ENCODE measurements around the gene TIMM23.
"Not testable (repeated sequence)": the region's sequence is repeated elsewhere in the genome, so short reads cannot be mapped to it uniquely, and the experiment has no call there.

TIMM23 gene

DNA sequence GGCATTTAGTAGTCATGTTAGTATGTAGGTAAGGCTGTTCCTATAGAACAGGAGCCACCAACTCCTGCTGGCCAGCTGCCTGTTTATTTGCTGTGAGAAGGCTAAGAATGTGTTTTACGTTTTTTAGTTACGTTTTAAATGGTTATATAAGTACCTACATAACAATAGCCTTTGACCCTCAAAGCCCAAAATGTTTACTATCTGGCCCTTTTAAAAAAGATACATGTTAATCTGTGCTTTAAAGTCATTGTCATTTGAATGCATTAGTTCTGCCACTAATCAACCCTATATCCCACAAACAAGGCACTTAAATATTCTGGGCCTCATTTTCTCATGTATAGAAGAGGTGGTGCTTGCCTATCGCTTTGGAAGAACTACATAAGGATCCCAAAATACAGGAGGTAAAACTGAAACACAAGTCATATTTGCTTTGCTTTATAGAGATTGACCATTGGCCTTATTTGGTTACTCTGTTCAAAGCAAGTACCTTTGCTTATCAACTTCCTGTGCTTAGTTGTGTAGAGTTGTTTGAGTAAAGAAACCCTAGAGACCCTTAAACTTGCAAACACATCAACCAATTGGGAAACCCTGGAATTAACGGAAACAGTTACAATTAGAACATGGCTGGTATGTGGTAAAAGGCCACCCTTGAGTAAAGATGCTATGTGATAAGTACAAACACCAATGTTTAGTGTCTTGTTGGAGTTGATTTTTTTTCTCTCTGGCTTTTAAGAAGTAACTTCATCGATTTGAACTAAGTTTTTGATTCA is 25.9 kb downstream of the TIMM23 start:
- no peak for DNase-seq

- DNase-seq: not testable (repeated sequence)
Measured at GRCh38 chr10:45999955-46000354, 27.7 kb downstream of the TIMM23 start.

DNA sequence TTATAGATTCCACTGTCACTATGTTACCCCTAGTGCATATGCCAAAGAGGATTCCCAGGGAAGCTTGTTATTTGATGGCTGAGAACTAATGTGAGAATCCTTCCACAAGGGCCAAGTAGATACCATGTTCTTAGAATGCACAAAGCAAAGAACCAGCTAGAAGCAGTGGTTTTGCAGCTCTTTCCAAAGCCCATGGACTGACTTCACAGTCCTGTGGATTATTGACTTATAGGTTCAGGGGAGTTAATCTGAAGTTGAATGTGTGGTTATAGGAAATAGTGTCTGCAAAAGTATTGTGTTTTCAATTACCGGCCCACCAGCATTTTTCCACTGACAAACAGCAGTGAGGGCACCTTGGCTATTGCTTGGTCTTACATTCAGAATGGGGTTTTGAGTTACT is 28.2 kb downstream of the TIMM23 start:
- no peak for DNase-seq

GRCh38 chr10:46001187-46001756 is 29.0 kb downstream of the TIMM23 start:
- DNase-seq: no peak

GRCh38 chr10:46002189-46002687 is 29.9 kb downstream of the TIMM23 start:
- DNase-seq: not testable (repeated sequence)

GRCh38 chr10:46002916-46003693 is 30.8 kb downstream of the TIMM23 start:
- DNase-seq: no peak

DNA sequence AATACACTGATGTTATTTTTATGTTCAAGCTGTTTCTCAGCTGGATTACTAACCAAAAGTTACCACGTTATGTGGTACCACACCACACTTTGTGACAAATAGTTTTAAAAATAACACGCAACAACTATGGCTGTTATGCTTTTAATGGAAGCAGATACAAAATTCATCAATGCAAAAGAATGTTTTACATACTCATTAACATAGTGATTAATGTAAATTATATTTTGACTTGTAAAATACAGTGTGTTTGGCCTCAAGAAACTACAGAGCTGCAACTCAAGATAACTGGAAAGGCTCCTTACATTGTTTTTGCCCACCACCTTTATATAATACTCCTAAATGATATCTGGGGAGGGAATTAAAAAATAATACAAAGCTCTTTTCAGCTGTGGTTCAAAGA is 32.7 kb downstream of the TIMM23 start:
- no peak for DNase-seq

GRCh38 chr10:46005383-46005782 is 33.1 kb downstream of the TIMM23 start:
- DNase-seq: no peak

- no peak for DNase-seq
Measured at GRCh38 chr10:46006219-46006618, 33.9 kb downstream of the TIMM23 start.

DNA sequence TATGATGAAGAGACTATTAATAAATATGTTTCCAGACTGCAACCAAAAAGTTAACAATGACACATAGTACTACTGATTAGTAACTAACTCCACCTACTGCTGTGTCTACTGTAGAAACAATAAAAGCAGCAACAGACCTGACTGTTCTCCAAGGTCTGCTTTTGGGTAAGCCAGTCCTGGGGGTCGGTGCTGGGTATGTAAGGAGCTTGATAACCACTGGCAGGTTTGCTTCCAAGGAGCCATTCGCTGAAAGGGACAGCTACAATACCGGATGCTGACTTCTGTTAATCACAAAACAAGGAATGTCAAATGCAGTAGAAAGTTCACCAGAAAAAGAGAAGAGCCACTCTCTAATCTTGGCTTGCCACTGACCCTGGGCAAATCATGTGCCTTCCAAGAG is 40.5 kb downstream of the TIMM23 start:
- no peak for DNase-seq

- DNase-seq: no peak
Measured at GRCh38 chr10:46014206-46014605, 41.9 kb downstream of the TIMM23 start.

DNA sequence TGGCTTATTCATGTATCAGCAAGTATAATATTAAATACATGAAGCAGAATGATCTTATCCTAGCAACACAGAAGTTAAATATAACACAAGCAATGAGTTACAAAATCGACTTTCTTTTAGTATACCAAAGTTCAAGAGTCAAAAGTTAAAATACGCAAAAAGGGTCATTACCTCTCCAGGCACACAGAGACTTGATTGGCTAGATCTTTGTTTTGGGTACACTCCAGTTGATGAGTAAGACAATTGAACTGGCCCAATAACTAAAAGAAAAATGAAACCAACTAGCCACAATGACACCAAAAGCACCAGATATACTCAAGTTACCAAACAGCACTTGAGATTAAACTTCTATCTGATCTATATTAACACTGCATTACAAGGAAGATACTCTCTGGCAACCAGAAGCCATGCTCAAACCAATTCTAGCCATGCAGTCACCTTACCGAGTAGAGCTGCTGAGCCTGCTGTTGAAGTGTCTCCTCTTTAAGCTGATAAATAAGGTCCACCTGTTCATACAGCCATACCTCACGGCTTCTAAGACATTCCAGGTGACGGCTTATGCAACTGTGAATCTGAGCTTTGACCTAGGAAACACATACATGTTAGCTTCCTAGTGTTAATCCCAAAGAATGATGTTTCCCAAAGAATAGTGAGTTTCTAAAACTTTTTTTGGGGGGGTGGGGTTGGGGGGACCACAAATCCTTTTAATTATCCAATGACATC is 42.6 kb downstream of the TIMM23 start:
- no peak for DNase-seq

DNA sequence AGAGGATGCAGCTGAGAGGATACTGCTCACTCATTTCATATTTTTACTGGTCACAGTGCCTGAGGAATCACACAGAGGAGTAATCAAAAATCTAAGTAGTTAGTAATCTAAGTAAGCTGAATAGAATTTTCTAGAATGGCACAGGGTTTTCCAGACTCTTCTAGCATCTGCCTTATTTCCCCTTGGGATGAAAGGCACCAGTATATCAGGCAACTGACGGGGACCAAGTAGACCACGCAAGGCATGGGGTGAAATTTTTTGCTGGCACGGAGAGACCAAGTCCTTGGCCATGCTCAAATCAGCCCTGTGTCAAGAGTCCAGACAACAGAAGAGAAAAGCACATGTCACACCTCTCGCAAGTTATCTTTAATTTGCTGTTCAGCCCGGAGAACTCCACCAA is 43.9 kb downstream of the TIMM23 start:
- DNase-seq: no peak

GRCh38 chr10:46016811-46017210 is 44.5 kb downstream of the TIMM23 start:
- DNase-seq: no peak

- no peak for DNase-seq
Measured at GRCh38 chr10:46017733-46018132, 45.4 kb downstream of the TIMM23 start.

GRCh38 chr10:46018453-46019176 is 46.3 kb downstream of the TIMM23 start:
- DNase-seq: peak; percentile 65

- DNase-seq: no peak
Measured at GRCh38 chr10:46019177-46019528, 46.9 kb downstream of the TIMM23 start.

DNA sequence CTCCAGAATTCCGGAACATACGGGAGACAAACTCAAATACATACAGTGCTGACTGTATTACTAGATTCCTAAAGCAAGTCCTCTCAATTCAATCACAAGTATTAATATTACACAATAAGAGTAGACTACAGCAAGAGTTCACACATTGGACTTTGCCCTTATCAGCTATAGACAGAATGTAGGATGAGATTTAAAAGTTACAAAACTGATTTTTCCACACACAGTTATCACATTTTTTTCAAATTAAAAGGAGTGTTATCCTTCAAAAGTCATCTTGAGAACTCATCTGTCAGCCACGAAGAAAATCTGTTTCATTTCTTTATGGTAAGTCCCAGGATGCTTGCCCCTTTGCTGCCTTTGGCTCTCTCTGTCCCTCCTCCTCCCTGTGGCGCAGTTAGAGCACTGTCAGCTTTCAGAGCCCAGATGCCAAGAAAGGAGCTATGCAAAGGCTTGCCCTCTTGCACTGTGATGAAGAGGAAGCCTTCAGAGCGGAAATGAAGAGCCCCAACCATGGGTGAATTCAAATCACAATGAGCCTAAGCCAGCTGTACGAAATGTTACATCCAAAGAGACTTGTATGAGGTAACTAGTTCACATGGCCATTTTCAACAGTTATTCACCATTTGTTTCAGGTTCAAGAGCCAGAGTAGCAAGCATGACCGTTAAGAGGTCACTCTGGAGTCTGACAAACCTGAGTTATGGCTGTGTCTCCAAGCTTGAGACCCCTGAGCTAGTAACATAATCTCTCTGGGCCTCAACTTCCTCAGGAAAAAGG is 47.5 kb downstream of the TIMM23 start:
- DNase-seq: peak; percentile 70

GRCh38 chr10:46020344-46020657 is 48.0 kb downstream of the TIMM23 start:
- no peak for DNase-seq

DNA sequence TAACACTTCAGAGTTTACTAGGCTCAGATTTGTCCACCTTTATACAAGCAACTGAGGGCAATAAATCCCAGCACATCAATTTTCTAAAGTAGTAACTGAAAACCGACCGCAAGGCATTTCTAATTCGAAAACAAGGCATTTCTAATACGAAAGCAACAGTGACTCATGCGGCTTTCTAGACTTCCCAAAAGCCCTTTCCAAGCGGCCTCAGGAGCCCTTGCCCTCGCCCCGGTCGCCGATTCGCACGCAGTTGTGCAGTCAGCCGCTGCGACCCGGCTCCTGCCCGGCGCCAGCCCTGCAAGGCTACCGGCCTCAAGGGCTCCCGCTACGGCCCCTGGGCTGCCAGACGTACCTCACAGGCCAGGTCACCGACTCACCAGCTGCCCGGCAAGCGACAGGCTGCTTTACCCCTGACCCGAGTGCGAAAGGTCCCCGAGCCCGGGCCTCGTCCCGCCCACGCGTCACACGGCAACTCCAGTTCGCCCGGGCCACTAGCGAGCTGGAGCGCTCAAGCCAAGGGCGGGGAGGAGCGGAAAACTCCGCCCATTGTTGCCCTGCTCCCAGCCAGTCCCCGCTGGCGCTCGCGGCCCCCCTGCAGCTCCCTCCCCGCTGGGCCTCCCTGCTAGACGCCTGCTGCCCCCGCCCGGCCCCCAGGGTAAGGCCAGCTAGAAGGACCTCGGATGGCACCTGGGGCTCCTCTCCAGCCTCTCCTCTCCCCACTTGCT is 50.9 kb downstream of the TIMM23 start:
- DNase-seq: peak; percentile 97

GRCh38 chr10:46024948-46025347 is 52.7 kb downstream of the TIMM23 start:
- no peak for DNase-seq

All from suppressor macrophage treated with lipopolysaccharide for 4 hours (primary cell).